Heart left ventricle (tissue), 13 donors: Measurements from ENCODE around the gene COL24A1.

Experiments
- CTCF ChIP-seq, 12 donors: fragments of 200-600 bp; sonication (generic) in 4 of 12; IDR thresholded peaks; one replicate each; pipeline versions ENCODE4 v1.5.0 to v1.8.0; 2018 to 2022; ENCODE audit warnings: antibody characterized with exemption in 12 of 12, mild to moderate bottlenecking in 5 of 12
- POLR2A ChIP-seq, 2 donors: fragments of 450-650 bp; IDR thresholded peaks; one replicate each; pipeline ENCODE4 v1.6.1; 2017; ENCODE audit warnings: antibody characterized with exemption in 2 of 2, mild to moderate bottlenecking in 2 of 2, moderate library complexity in 2 of 2
- donor health status: ischemic (EF 13 %, LVEDD 7.1; RV severe dilation, severe dysfunction).
- donor health status: DM: no; HTN: yes; CAD: no.
- donor health status: DM: no; HTN: no; CAD: no.
- donor health status: ischemic (EF 25% LVEDD 6.9; RV normal size, moderate dysfunction).
- donor health status: ischemic (EF 25% LVEDD 5.7; RV mildly dilated, moderate dysfunction).
- donor health status: ischemic (EF 35%, LVEDD 5.7; RV mildly dilated, moderate dysfunction).
- donor health status: nonischemic (EF 11% LVEDD 7.7; RV severe dilation, severe dysfunction).
- donor health status: DM: yes; HTN: yes; CAD: no.
- donor health status: PGD.
- donor health status: ischemic (EF 29% LVEDD 5.4; RV normal size, mild dysfunction).
- donor health status: nonischemic (EF 23%, LVEDD 6.1; RV moderate dilation, normal function).

DNA sequence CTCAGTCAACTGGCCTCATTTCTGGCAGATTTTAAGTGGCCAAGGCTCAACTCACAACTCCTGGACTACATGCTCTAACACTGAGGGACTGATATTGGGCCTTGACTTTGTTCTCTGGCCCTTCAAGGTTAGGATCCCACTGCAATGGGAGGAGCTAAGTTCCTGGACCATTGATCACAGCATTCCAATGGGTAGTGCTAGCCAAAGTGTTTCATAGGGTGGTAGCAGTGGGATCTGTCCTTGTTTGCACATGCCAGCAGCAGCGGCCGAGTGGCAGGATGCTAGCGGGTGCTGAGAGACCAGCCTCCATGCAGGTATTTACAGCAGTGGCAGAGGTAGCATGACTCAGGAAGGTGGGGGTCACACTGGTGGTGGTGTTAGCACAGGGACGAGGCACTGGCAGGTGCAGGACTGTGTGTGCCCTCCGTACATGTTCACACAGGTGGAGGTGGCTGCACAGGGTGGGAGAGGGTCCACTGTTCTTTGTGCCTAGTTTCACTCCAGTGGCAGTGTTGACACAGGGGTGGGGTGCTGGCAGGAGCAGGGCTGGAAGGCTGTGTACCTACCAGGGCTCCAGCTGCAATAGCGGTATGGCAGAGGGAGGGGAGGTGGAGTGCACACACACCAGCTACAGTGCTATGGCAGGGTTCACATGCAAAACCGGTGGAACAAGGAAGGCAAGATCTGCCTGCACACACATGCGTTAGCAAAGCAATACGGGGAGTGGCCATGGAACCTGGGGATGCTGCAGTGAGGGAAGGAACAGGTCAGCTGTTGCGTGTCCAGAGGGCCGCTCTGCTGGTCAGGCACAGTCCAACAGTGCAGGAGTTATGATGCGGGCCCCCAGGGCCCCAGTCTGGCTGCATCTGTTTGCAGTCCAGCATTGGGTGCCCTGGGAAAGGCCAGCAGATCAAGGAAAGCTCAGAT lies 51.7 kb downstream of the COL24A1 start:
- no peak for TF ChIP-seq CTCF (IDR thresholded peaks at IDR 0.05)
- TF ChIP-seq POLR2A (IDR thresholded peaks at IDR 0.05) = no peak
